ES-I3 (cell line): ENCODE data around the gene PXYLP1.

Experiments
- H3K36me3 ChIP-seq: 2 replicates; pipeline ENCODE4 v1.6.1; 2013; ENCODE audit warnings: mild to moderate bottlenecking, low read length, control low read depth, moderate library complexity; ENCODE audit not compliant: insufficient read depth
- H3K4me1 ChIP-seq: 2 replicates; pipeline ENCODE4 v1.6.1; 2013; ENCODE audit warnings: mild to moderate bottlenecking, control low read depth, low read length; ENCODE audit not compliant: insufficient read depth
- H3K9ac ChIP-seq: 2 replicates; pipeline ENCODE4 v1.6.1; 2013; ENCODE audit warnings: low read depth, mild to moderate bottlenecking, low read length, moderate library complexity
- H3K9me3 ChIP-seq: 2 replicates; pipeline ENCODE4 v1.6.1; 2013; ENCODE audit warnings: mild to moderate bottlenecking, low read length, moderate library complexity; ENCODE audit not compliant: control insufficient read depth, insufficient read depth

PXYLP1 gene

DNA sequence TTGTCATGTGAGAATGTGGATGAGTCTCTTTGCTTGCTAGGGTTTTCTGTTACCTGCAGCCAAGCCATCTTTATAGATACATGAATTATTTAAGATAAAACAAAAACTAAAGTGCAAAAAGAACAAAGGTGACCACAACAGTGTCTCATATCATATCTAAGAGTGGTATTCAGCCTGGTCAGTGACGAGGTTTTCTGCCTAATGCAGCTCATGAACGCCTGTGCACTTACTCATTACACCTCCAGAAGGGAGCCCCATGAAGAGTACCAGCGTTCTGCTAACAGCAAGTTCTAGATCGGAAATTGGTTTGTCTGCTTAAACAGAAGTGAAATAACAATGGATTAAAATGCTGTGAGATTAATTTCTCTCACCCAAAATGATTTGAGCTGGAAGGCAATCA is 19.2 kb downstream of the PXYLP1 start:
- no peaks in the 10 kb centered on the region for H3K36me3 ChIP-seq
- H3K9ac ChIP-seq, result no peak overlapping the region
- no peaks in the 10 kb centered on the region for H3K4me1 ChIP-seq
- H3K9me3 ChIP-seq, result no peaks in the 10 kb centered on the region

DNA sequence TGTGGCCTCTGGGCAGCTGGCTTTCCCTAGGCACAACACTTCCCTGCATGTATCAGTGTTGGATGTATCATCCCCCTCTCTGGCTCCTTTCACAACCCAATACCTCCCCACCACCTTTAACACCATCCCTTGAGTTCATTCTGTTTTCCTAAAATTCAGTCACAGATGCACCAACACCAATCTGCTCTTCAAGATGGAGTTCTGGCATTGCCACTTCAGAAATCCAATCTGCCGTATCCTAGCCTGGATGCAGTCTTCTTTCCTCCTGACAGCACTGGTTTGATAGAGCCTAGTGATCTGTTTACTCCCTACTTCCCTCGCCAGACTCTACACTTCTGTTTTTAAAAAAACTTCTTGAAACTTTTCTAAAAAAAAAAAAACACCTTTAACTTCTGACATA is 21.7 kb downstream of the PXYLP1 start:
- H3K36me3 ChIP-seq, result no peaks in the 10 kb centered on the region
- no peak overlapping the region for H3K9ac ChIP-seq
- no peaks in the 10 kb centered on the region for H3K9me3 ChIP-seq
- no peaks in the 10 kb centered on the region for H3K4me1 ChIP-seq

DNA sequence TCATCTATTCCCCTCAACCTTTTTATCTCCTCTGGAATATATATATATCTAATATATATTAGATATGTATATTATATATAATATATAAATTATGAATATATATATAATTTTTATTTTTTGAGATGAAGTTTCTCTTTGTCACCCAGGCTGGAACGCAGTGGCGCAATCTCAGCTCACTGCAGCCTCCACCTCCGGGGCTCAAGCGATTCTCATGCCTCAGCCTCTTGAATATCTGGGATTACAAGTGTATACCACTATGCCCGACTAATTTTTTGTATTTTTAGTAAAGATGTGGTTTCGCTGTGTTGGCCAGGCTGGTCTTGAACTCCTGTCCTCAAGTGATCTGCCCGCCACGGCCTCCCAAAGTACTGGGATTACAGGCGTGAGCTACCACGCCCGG is 22.2 kb downstream of the PXYLP1 start:
- Histone ChIP-seq H3K9me3 (no peaks in the 10 kb centered on the region), H3K36me3 (no peaks in the 10 kb centered on the region)

GRCh38 chr3:141255137-141255845 is 23.7 kb downstream of the PXYLP1 start:
- Histone ChIP-seq H3K9me3 (no peaks in the 10 kb centered on the region), H3K9ac (no peak overlapping the region), H3K36me3 (no peaks in the 10 kb centered on the region), H3K4me1 (no peaks in the 10 kb centered on the region)

More for the DNA sequence above, 22.2 kb downstream of the PXYLP1 start:
- Histone ChIP-seq H3K4me1 (no peaks in the 10 kb centered on the region), H3K9ac (no peak overlapping the region)

- Histone ChIP-seq H3K9me3 (no peaks in the 10 kb centered on the region), H3K4me1 (no peaks in the 10 kb centered on the region), H3K36me3 (no peaks in the 10 kb centered on the region), H3K9ac (no peak overlapping the region)
Observed at GRCh38 chr3:141255846-141256261, 24.2 kb downstream of the PXYLP1 start.

DNA sequence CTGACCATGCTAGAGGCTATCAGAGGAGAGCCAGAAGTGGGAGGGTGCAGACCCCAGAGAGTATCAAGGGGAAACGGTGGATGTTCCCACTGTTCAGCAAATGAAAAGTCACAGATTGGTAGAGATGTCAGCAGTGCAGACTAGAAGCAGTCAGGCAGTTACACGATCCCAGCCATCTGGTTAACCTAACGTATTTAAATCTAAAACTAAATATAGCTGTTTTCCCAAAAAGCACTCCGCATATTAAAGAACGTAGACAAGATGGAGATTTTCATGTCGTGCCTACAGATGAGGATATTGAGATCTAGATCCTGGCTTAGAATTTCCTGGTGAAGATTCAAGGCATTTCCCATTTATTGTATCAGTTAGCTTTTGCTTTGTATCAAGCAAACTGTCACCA is 25.2 kb downstream of the PXYLP1 start:
- H3K9me3 ChIP-seq, result no peaks in the 10 kb centered on the region
- H3K36me3 ChIP-seq, result no peaks in the 10 kb centered on the region
- no peak overlapping the region for H3K9ac ChIP-seq
- H3K4me1 ChIP-seq, result no peaks in the 10 kb centered on the region

DNA sequence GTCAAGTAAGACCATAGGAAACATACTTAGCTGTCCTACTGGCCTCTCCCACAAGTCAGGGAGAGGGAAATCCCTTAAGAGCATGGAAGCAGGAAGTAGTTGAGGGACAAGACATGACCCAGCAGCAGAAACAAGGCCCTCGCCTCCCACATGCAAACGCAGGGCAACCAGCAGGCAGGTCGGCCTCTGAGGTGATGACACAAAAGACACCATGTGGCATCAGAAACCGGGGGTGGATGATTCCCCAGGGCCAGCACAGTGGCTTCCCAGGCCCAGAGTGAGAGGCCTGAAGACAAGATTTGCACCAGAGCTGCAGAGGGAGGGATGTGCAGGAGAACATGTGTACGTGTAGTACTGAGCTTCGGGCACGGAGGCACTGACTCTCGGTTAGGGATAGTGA is 26.3 kb downstream of the PXYLP1 start:
- Histone ChIP-seq H3K36me3 (no peaks in the 10 kb centered on the region), H3K4me1 (no peaks in the 10 kb centered on the region), H3K9ac (no peak overlapping the region), H3K9me3 (no peaks in the 10 kb centered on the region)

DNA sequence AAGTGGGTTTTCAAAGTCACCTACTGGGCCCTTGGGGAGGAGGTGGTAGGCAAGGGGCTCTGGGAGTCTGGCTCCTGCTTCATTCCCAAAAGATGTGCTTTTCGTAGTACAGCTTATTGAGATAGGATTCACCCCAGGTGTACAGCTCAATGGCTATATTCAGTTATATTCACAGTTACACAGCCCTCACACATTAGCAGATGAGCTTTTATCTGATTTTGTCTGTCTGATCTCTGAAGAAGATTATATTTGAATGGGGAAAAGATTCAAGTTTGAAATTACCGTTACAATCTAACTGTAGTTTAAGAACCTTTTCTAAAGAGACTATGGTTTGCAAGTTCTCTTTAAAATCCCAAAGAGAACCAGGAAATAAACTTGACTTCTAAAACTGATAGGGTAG is 27.3 kb downstream of the PXYLP1 start:
- Histone ChIP-seq H3K4me1 (no peaks in the 10 kb centered on the region), H3K36me3 (no peaks in the 10 kb centered on the region), H3K9me3 (no peaks in the 10 kb centered on the region), H3K9ac (no peak overlapping the region)

- H3K9ac ChIP-seq, result no peak overlapping the region
- H3K9me3 ChIP-seq, result no peaks in the 10 kb centered on the region
- no peaks in the 10 kb centered on the region for H3K36me3 ChIP-seq
- no peaks in the 10 kb centered on the region for H3K4me1 ChIP-seq
Observed at GRCh38 chr3:141259821-141260629, 28.4 kb downstream of the PXYLP1 start.

GRCh38 chr3:141260630-141260927 is 29.0 kb downstream of the PXYLP1 start:
- H3K9me3 ChIP-seq, result no peaks in the 10 kb centered on the region
- H3K36me3 ChIP-seq, result no peaks in the 10 kb centered on the region
- H3K4me1 ChIP-seq, result no peaks in the 10 kb centered on the region
- H3K9ac ChIP-seq, result no peak overlapping the region

- Histone ChIP-seq H3K4me1 (no peaks in the 10 kb centered on the region), H3K36me3 (no peaks in the 10 kb centered on the region), H3K9ac (no peak overlapping the region), H3K9me3 (no peaks in the 10 kb centered on the region)
Observed at GRCh38 chr3:141261472-141262307, 30.1 kb downstream of the PXYLP1 start.

DNA sequence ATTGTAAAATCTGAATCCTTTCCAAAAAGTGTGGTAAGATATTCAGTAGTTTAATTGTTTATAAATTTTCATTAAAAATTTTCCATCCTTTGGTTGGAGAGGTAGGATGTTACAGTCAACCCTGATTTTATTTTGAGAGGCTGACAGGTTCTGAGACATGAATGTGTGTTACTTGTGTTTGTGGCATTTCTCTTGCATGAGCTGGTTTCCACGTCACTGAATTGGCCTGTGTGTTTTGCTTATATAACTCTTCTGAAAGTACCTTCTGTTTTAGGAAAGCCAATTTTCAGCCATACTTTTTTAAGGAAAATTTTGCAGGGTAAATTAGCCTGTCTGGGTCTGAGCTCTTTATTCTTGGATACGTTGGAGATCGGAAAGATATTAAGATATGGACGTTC is 30.7 kb downstream of the PXYLP1 start:
- Histone ChIP-seq H3K36me3 (no peaks in the 10 kb centered on the region), H3K4me1 (no peaks in the 10 kb centered on the region), H3K9ac (no peak overlapping the region), H3K9me3 (no peaks in the 10 kb centered on the region)

- Histone ChIP-seq H3K36me3 (no peaks in the 10 kb centered on the region), H3K9me3 (no peaks in the 10 kb centered on the region), H3K9ac (no peak overlapping the region), H3K4me1 (no peaks in the 10 kb centered on the region)
Observed at GRCh38 chr3:141266186-141266585, 34.6 kb downstream of the PXYLP1 start.

DNA sequence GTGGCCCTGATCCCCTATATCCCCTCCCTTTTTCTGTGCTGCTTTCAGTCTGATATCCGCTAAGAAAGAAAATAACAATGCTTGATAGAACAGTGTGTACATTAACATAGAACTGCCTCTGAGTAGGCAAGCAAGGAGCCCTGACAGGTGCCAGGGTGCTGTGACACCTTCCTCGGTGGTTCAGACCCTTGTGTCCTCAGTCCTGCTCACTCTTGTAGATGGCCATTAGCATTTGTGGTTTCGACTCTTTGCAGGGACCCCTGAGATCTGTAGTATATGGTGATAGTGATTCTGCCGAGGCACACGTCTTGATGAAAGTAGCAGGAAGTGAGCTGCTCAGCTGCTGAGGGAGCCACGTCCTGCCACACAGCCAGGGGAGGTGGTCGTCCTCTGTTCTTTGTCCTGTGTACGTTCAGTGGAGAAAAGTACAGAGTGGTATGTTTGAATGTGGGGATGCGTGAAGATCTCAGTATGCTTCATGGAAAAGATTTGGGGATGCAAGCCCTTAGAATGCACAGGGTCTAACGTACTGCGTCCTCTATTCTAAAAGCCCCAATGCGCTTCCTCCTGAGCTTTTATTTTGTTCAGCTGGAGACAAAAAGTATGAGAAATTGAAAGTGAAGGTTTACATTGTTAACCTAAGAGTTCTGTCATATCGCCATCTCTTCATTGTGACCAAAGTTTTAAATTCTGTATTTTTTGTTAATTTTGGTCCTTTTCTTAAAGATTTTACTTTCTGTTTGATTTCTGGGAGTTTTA is 35.4 kb downstream of the PXYLP1 start:
- Histone ChIP-seq H3K9me3 (no peaks in the 10 kb centered on the region), H3K36me3 (no peaks in the 10 kb centered on the region), H3K9ac (no peak overlapping the region), H3K4me1 (no peaks in the 10 kb centered on the region)
